Mammary epithelial cell (primary cell): Measurements from ENCODE around the gene COL4A2.

Source experiments
- EZH2 ChIP-seq: IDR thresholded peaks from 2 replicates; pipeline ENCODE4 v1.6.1; 2012; ENCODE audit warnings: low read length, inconsistent platforms, borderline replicate concordance
- TF ChIP-seq, protein P1 (sequence below), 2 donors: IDR thresholded peaks in 1 of 2; conservative IDR thresholded peaks in 1 of 2; 2 replicates each; pipeline ENCODE4 v1.5.1; 2011 to 2012; ENCODE audit warnings: inconsistent platforms in 2 of 2, low read length in 2 of 2, mild to moderate bottlenecking in 2 of 2, control low read depth in 1 of 2, low read depth in 1 of 2; ENCODE audit not compliant: insufficient read depth in 1 of 2; ENCODE audit errors: extremely low read depth in 1 of 2

GRCh38 chr13:110283736-110284517 is 23.2 kb upstream of the COL4A2 start:
- TF ChIP-seq, protein P1, sequence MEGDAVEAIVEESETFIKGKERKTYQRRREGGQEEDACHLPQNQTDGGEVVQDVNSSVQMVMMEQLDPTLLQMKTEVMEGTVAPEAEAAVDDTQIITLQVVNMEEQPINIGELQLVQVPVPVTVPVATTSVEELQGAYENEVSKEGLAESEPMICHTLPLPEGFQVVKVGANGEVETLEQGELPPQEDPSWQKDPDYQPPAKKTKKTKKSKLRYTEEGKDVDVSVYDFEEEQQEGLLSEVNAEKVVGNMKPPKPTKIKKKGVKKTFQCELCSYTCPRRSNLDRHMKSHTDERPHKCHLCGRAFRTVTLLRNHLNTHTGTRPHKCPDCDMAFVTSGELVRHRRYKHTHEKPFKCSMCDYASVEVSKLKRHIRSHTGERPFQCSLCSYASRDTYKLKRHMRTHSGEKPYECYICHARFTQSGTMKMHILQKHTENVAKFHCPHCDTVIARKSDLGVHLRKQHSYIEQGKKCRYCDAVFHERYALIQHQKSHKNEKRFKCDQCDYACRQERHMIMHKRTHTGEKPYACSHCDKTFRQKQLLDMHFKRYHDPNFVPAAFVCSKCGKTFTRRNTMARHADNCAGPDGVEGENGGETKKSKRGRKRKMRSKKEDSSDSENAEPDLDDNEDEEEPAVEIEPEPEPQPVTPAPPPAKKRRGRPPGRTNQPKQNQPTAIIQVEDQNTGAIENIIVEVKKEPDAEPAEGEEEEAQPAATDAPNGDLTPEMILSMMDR (conservative IDR thresholded peaks at IDR 0.05 in 1 of 2, IDR thresholded peaks at IDR 0.05 in 1 of 2; ENCODE audit: extremely low read depth in 1 of 2, insufficient read depth in 1 of 2, low read depth in 1 of 2, low read length in 2 of 2), result no peak
- no peak for TF ChIP-seq EZH2
